GM12878 (cell line): ENCODE data around the gene KRTAP12-1. TPM values are rescaled to one million over a fixed set of nuclear protein-coding genes. Genes with fewer than 3 reads are reported as not detected.

ENCODE experiments used
- ATAC-seq: fragments of 200-7000 bp; cut with Tn5 transposase; 3 replicates; pipeline ENCODE4 v1.9.1; 2020; ENCODE audit warnings: mild to moderate bottlenecking, moderate library complexity
- BruUV-seq: library from RNA; stranded (reverse); fragments of 400-500 nt; replicated peaks from 2 replicates; lab custom pipeline; 2021; lab: Mats Ljungman, UMichigan
- CTCF ChIA-PET: fragments of 300-600 bp; sonication (Branson Sonifier 250); formaldehyde crosslinking; extraction: SDS; loops from one replicate; lab custom pipeline; 2021; ENCODE audit warnings: inconsistent platforms; lab: Yijun Ruan, JAX
- POLR2A ChIA-PET: fragments of 350-600 bp; formaldehyde crosslinking; extraction: SDS; loops from one replicate; lab custom pipeline; 2021; ENCODE audit warnings: inconsistent platforms; lab: Charles Lee
- RAD21 ChIA-PET: fragments of 300-600 bp; sonication (Branson Sonifier 250); formaldehyde crosslinking; loops from one replicate; lab custom pipeline; 2023; ENCODE audit warnings: antibody characterized with exemption; ENCODE audit not compliant: unreplicated experiment; lab: Charles Lee
- SMC1A ChIA-PET: fragments of 300-600 bp; sonication (Branson Sonifier 250); formaldehyde crosslinking; loops from one replicate; lab custom pipeline; 2023; ENCODE audit not compliant: unreplicated experiment, uncharacterized antibody; lab: Charles Lee
- DNase-seq: peaks from one replicate; pipeline ENCODE4 v3.0.0-alpha.2; 2011; ENCODE audit warnings: low read depth, low spot score
- FAIRE-seq: peaks from 3 replicates; lab custom pipeline; 2011; peaks lifted over from hg19 to GRCh38; lab: Jason Lieb, UNC
- H2AFZ ChIP-seq: 2 replicates; pipeline ENCODE4 v1.6.0; 2011; ENCODE audit warnings: low read depth, low read length, control low read depth; ENCODE audit not compliant: control insufficient read depth
- H3K27ac ChIP-seq: 2 replicates; pipeline ENCODE4 v1.5.1; 2011; ENCODE audit warnings: control low read depth; ENCODE audit not compliant: control insufficient read depth, insufficient read depth
- H3K27me3 ChIP-seq, 2 experiments: replicated peaks in 1 of 2; 2 replicates each; pipeline versions ENCODE4 v1.6.0 to v1.6.1; 2011; ENCODE audit warnings: low read length in 1 of 2; ENCODE audit not compliant: control insufficient read depth in 2 of 2, insufficient read depth in 2 of 2
- H3K36me3 ChIP-seq, 2 experiments: 2 replicates each; pipeline ENCODE4 v1.5.1; 2011; ENCODE audit warnings: low read length in 1 of 2; ENCODE audit not compliant: control insufficient read depth in 2 of 2, insufficient read depth in 2 of 2
- H3K4me1 ChIP-seq: 2 replicates; pipeline ENCODE4 v1.6.1; 2011; ENCODE audit warnings: mild to moderate bottlenecking, low read length, moderate library complexity, mixed read lengths; ENCODE audit not compliant: control insufficient read depth, insufficient read depth
- H3K4me2 ChIP-seq: 2 replicates; pipeline ENCODE4 v1.6.0; 2011; ENCODE audit warnings: control low read depth; ENCODE audit not compliant: control insufficient read depth, insufficient read depth
- H3K4me3 ChIP-seq: fragments of 200-600 bp; sonication (generic); 2 replicates; pipeline ENCODE4 v1.5.1; 2016
- H3K79me2 ChIP-seq: 2 replicates; pipeline ENCODE4 v1.6.0; 2011; ENCODE audit warnings: low read length; ENCODE audit not compliant: control insufficient read depth, insufficient read depth
- H3K9ac ChIP-seq: 2 replicates; pipeline ENCODE4 v1.8.0; 2011; ENCODE audit warnings: low read length, control low read depth, mixed read lengths; ENCODE audit not compliant: control insufficient read depth, insufficient read depth
- H3K9me3 ChIP-seq: replicated peaks from 3 replicates; pipeline ENCODE4 v1.5.1; 2011; ENCODE audit warnings: mild to moderate bottlenecking, low read length; ENCODE audit not compliant: control insufficient read depth, insufficient read depth
- H4K20me1 ChIP-seq: 2 replicates; pipeline ENCODE4 v1.6.0; 2011; ENCODE audit not compliant: control insufficient read depth, insufficient read depth
- GABPA ChIP-seq: IDR thresholded peaks from 2 replicates; pipeline ENCODE4 v1.6.1; 2014; ENCODE audit warnings: antibody characterized with exemption, low read depth, mild to moderate bottlenecking, inconsistent platforms
- IRF4 ChIP-seq: IDR thresholded peaks from 2 replicates; pipeline ENCODE4 v1.6.1; 2011; ENCODE audit warnings: low read depth, low read length
- POLR2AphosphoS5 ChIP-seq: IDR thresholded peaks from 2 replicates; pipeline ENCODE4 v1.6.1; 2011; ENCODE audit warnings: mild to moderate bottlenecking, low read length, inconsistent platforms
- USF2 ChIP-seq: IDR thresholded peaks from 2 replicates; pipeline ENCODE4 v1.6.1; 2011; ENCODE audit warnings: low read depth, low read length, improper control_type of control experiment, borderline replicate concordance
- WGBS: methylation state at CpG from one replicate; pipeline ENCODE4 v1.1.6; 2016; ENCODE audit warnings: low lambda C conversion rate; ENCODE audit not compliant: insufficient replicate concordance, insufficient coverage; ENCODE audit errors: missing lambda C conversion rate; 5-methylcytosine and 5-hydroxymethylcytosine counted together
- in situ Hi-C: fragments of 300-500 bp; cut with MboI; formaldehyde crosslinking; loops from 9 replicates; pipeline ENCODE4 v1.14.3; 2018; ENCODE audit warnings: mixed read lengths
- intact Hi-C: fragments of 100-400 bp; cut with micrococcal nuclease; formaldehyde crosslinking; loops from one replicate; pipeline ENCODE4 v1.14.2; 2022; ENCODE audit not compliant: unreplicated experiment
- polyA plus RNA-seq, 11 experiments: library from polyadenylated mRNA; depleted of rRNA in 4 of 11; unstranded in 6 of 11; stranded (reverse) in 5 of 11; fragments of >200 nt; fragmentation: Nextera tagmentation in 4 of 11; fragmentation: Illumina TruSeq in 1 of 11; extraction: Ambion mirVana in 4 of 11; extraction: Trizol in 1 of 11; gene quantifications; 1 replicate in 1 of 11; 2 replicates in 10 of 11; pipeline versions ENCODE4 v1.2.1 to v1.2.3, GENCODE V29; 2011 to 2016; ENCODE audit warnings: inconsistent platforms in 2 of 11, missing spikeins in 2 of 11, low read depth in 1 of 11
- total RNA-seq, 4 experiments: library from RNA; depleted of rRNA in 3 of 4; stranded (reverse); fragments of >200 nt in 3 of 4; fragmentation: Illumina TruSeq in 1 of 4; extraction: Trizol in 1 of 4; gene quantifications; 2 replicates each; pipeline versions ENCODE4 v1.2.1 to v1.2.3, GENCODE V29; 2013 to 2021
- TF ChIP-seq, protein P1 (sequence below): fragments of 450-650 bp; IDR thresholded peaks from 2 replicates; pipeline ENCODE4 v1.6.1; 2017; ENCODE audit warnings: low read depth, mild to moderate bottlenecking, moderate library complexity
- TF ChIP-seq, protein P2 (sequence below): fragments of 450-650 bp; IDR thresholded peaks from 2 replicates; pipeline ENCODE4 v1.6.1; 2016; ENCODE audit warnings: mild to moderate bottlenecking

KRTAP12-1 gene
- total and polyA plus RNA-seq, 10 of the 15 experiments (the other 5 are each of a cell fraction or from before 2014, with no cell fraction given), result not detected

DNA sequence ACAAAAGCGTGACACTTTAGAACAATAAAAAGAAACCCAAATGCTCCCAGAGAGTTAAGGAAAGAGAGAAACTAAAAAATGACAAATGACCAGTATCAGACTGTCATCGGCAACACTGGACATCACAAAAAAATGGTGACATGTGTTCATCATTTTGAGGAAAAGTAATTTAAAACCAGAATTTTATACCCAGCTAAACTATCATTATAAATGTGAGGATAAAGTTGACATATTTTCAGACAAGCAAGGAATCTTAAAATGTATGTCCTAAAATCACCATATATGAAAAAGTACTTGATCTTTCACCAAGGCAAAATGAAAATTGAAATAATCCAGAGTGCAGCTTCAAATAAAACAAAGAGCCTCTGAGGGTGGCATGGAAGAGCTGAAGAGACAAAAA is 37.1 kb downstream of the KRTAP12-1 start:
- intact Hi-C loops (no loop called here), in situ Hi-C loops (no loop called here)
- H3K27me3 ChIP-seq, result no peaks in the 10 kb centered on the region
- FAIRE-seq (no peak), ATAC-seq (no peak), DNase-seq (no peak)
- peaks cover 1% of the 10 kb centered on the region; the same call in 1 of the 3 replicates for H3K9me3 ChIP-seq
- H2AFZ ChIP-seq, result no peak overlapping the region
- TF ChIP-seq POLR2AphosphoS5, result no peak
- TF ChIP-seq, protein P1, sequence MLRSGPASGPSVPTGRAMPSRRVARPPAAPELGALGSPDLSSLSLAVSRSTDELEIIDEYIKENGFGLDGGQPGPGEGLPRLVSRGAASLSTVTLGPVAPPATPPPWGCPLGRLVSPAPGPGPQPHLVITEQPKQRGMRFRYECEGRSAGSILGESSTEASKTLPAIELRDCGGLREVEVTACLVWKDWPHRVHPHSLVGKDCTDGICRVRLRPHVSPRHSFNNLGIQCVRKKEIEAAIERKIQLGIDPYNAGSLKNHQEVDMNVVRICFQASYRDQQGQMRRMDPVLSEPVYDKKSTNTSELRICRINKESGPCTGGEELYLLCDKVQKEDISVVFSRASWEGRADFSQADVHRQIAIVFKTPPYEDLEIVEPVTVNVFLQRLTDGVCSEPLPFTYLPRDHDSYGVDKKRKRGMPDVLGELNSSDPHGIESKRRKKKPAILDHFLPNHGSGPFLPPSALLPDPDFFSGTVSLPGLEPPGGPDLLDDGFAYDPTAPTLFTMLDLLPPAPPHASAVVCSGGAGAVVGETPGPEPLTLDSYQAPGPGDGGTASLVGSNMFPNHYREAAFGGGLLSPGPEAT, result no peak
- TF ChIP-seq GABPA, result no peak
- TF ChIP-seq IRF4, result no peak
- TF ChIP-seq, protein P2, sequence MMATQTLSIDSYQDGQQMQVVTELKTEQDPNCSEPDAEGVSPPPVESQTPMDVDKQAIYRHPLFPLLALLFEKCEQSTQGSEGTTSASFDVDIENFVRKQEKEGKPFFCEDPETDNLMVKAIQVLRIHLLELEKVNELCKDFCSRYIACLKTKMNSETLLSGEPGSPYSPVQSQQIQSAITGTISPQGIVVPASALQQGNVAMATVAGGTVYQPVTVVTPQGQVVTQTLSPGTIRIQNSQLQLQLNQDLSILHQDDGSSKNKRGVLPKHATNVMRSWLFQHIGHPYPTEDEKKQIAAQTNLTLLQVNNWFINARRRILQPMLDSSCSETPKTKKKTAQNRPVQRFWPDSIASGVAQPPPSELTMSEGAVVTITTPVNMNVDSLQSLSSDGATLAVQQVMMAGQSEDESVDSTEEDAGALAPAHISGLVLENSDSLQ, result no peak
- no peak for TF ChIP-seq USF2
- no TSS peak for BruUV-seq
- RAD21 ChIA-PET, result no interaction called here
- H3K4me1 ChIP-seq, result no peaks in the 10 kb centered on the region
- H3K36me3 ChIP-seq, result no peaks in the 10 kb centered on the region
- CTCF ChIA-PET, result no interaction called here
- POLR2A ChIA-PET, result interaction anchor here (0.7 kb wide), 1 partner anchor 613 kb away, joined by 5 read pairs; no protein-coding TSS in a partner anchor
- WGBS, result 31% methylated on average over 2 of the region's 2 CpGs
- no peak overlapping the region for H3K27ac ChIP-seq
- H3K4me2 ChIP-seq, result no peak overlapping the region
- H3K9ac ChIP-seq, result no peak overlapping the region
- no peaks in the 10 kb centered on the region for H3K79me2 ChIP-seq
- H3K4me3 ChIP-seq, result no peak overlapping the region
- SMC1A ChIA-PET, result no interaction called here
- no peaks in the 10 kb centered on the region for H4K20me1 ChIP-seq
